ENCODE measurements around the gene SEMA4A.
"Not testable (repeated sequence)": the region's sequence is repeated elsewhere in the genome, so short reads cannot be mapped to it uniquely, and the experiment has no call there.

DNA sequence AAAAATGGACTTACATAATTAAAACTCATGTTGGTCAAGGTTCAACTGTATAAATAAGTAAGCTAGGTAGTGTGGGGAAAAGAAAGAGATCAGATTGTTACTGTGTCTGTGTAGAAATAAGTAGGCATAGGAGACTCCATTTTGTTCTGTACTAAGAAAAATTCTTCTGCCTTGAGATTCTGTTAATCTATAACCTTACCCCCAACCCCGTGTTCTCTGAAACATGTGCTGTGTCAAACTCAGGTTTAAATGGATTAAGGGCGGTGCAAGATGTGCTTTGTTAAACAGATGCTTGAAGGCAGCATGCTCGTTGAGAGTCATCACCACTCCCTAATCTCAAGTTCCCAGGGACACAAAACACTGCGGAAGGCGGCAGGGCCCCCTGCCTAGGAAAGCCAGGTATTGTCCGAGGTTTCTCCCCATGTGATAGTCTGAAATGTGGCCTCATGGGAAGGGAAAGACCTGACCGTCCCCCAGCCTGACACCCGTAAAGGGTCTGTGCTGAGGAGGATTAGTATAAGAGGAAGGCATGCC is 28.1 kb downstream of the SEMA4A start:
- not testable (repeated sequence) for TF ChIP-seq CTCF (conservative IDR thresholded peaks at IDR 0.05; ENCODE audit: low read length); EZH2phosphoT487 (IDR thresholded peaks at IDR 0.05; ENCODE audit: borderline replicate concordance)

Data from Loucy (cell line).